ENCODE results near the gene DENND5A.

The DENND5A gene

DNA sequence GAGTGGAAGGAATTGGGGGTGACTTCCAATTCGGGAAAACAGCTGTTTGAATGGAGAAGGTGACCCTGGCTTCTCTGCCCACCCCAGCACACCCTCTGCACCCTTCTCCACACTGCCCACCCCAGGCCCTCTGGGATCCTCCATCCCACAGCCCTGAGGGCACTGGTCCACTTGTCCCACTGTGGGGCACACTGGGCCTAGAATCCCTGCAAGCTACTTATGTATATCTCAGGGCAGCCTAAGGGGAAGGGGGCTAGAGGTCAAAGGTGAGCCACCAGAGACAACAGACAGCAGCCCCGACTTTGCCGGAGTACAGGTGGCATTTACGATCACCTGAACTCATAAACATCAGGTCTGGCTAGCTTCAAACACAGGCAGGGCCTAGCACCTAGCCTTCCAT lies 173.1 kb downstream of the DENND5A start:
- no peak overlapping the region for H3K4me2 ChIP-seq (ENCODE audit: insufficient read depth, low read length)
- TF ChIP-seq EZH2 (IDR thresholded peaks at IDR 0.05; ENCODE audit: borderline replicate concordance, low read depth, low read length, severe bottlenecking) (no peak), CTCF (IDR thresholded peaks at IDR 0.05; ENCODE audit: borderline replicate concordance, extremely low read depth, low read length, poor library complexity, severe bottlenecking) (no peak)
- no peak overlapping the region for H3K9ac ChIP-seq (ENCODE audit: low read depth, low read length)
- no peak overlapping the region for H2AFZ ChIP-seq (ENCODE audit: low read depth, low read length)
- H3K4me3 ChIP-seq (ENCODE audit: low read depth in 1 of 2, low read length in 2 of 2): no peak overlapping the region
- H3K27me3 ChIP-seq (ENCODE audit: insufficient read depth, low read length, poor library complexity): peaks cover 8% of the 10 kb centered on the region
- H3K27ac ChIP-seq (ENCODE audit: low read length): no peak overlapping the region
- no peak for DNase-seq
- no peaks in the 10 kb centered on the region for H3K4me1 ChIP-seq (ENCODE audit: insufficient read depth, low read length)
- H3K9me3 ChIP-seq (ENCODE audit: insufficient read depth, low read length, severe bottlenecking): no peaks in the 10 kb centered on the region
- H3K79me2 ChIP-seq (ENCODE audit: insufficient read depth, low read length): no peaks in the 10 kb centered on the region
- no peak for ATAC-seq (ENCODE audit: insufficient read depth, low read depth)
- no peaks in the 10 kb centered on the region for H3K36me3 ChIP-seq (ENCODE audit: insufficient read depth, low read length)
- H4K20me1 ChIP-seq (ENCODE audit: insufficient read depth, low read length): no peaks in the 10 kb centered on the region

GRCh38 chr11:9091044-9091922 lies 173.9 kb downstream of the DENND5A start, which contains the start of gene SCUBE2:
Gene SCUBE2 (minus strand): TSS chr11:9091599. CDS start chr11:9091528, 71 bp downstream.
- Histone ChIP-seq H2AFZ (ENCODE audit: low read depth, low read length) (no peak within 1 kb of the TSS), H4K20me1 (ENCODE audit: insufficient read depth, low read length) (no peaks in the 10 kb centered on the region), H3K4me2 (ENCODE audit: insufficient read depth, low read length) (no peak within 1 kb of the TSS)

GRCh38 chr11:9090488-9091043 lies 174.6 kb downstream of the DENND5A start:
- Histone ChIP-seq H4K20me1 (ENCODE audit: insufficient read depth, low read length) (no peaks in the 10 kb centered on the region), H3K79me2 (ENCODE audit: insufficient read depth, low read length) (no peaks in the 10 kb centered on the region), H3K27ac (ENCODE audit: low read length) (no peak overlapping the region), H3K4me2 (ENCODE audit: insufficient read depth, low read length) (no peak overlapping the region), H3K36me3 (ENCODE audit: insufficient read depth, low read length) (no peaks in the 10 kb centered on the region), H3K27me3 (ENCODE audit: insufficient read depth, low read length, poor library complexity) (peaks cover 9% of the 10 kb centered on the region), H3K9ac (ENCODE audit: low read depth, low read length) (no peak overlapping the region), H3K9me3 (ENCODE audit: insufficient read depth, low read length, severe bottlenecking) (no peaks in the 10 kb centered on the region), H3K4me1 (ENCODE audit: insufficient read depth, low read length) (no peaks in the 10 kb centered on the region), H2AFZ (ENCODE audit: low read depth, low read length) (no peak overlapping the region), H3K4me3 (ENCODE audit: low read depth in 1 of 2, low read length in 2 of 2) (no peak overlapping the region)
- no peak for ATAC-seq (ENCODE audit: insufficient read depth, low read depth)
- TF ChIP-seq EZH2 (IDR thresholded peaks at IDR 0.05; ENCODE audit: borderline replicate concordance, low read depth, low read length, severe bottlenecking) (no peak), CTCF (IDR thresholded peaks at IDR 0.05; ENCODE audit: borderline replicate concordance, extremely low read depth, low read length, poor library complexity, severe bottlenecking) (no peak)
- no peak for DNase-seq

More at GRCh38 chr11:9091044-9091922, 173.9 kb downstream of the DENND5A start, which contains the start of gene SCUBE2:
- Histone ChIP-seq H3K9ac (ENCODE audit: low read depth, low read length) (no peak within 1 kb of the TSS), H3K36me3 (ENCODE audit: insufficient read depth, low read length) (no peaks in the 10 kb centered on the region), H3K9me3 (ENCODE audit: insufficient read depth, low read length, severe bottlenecking) (no peaks in the 10 kb centered on the region), H3K27ac (ENCODE audit: low read length) (no peak within 1 kb of the TSS), H3K4me3 (ENCODE audit: low read depth in 1 of 2, low read length in 2 of 2) (no peak within 1 kb of the TSS), H3K79me2 (ENCODE audit: insufficient read depth, low read length) (no peaks in the 10 kb centered on the region), H3K4me1 (ENCODE audit: insufficient read depth, low read length) (no peaks in the 10 kb centered on the region), H3K27me3 (ENCODE audit: insufficient read depth, low read length, poor library complexity) (peaks cover 9% of the 10 kb centered on the region)
- no peak for DNase-seq
- no peak for TF ChIP-seq CTCF (IDR thresholded peaks at IDR 0.05; ENCODE audit: borderline replicate concordance, extremely low read depth, low read length, poor library complexity, severe bottlenecking)
- ATAC-seq (ENCODE audit: insufficient read depth, low read depth): no peak
